Progenitor cell of endocrine pancreas (in vitro differentiated cells): ENCODE data around the gene NGF. TPM values are rescaled to one million over a fixed set of nuclear protein-coding genes. Genes with fewer than 3 reads are reported as not detected.
A peak's percentile ranks its signal among the peaks of the same experiment; 100 is the strongest.

Experiments
- DNase-seq: peaks from one replicate; pipeline ENCODE4 v3.0.0; 2021; ENCODE audit warnings: low spot score; ENCODE audit not compliant: unreplicated experiment
- H3K27ac Mint-ChIP-seq: 2 replicates; pipeline ENCODE4 v1.8.0; 2021; ENCODE audit warnings: mild to moderate bottlenecking, moderate library complexity, mixed read lengths
- H3K27me3 Mint-ChIP-seq: 2 replicates; pipeline ENCODE4 v1.8.0; 2021; ENCODE audit warnings: mixed read lengths
- H3K36me3 Mint-ChIP-seq: 2 replicates; pipeline ENCODE4 v1.8.0; 2022; ENCODE audit warnings: mixed read lengths; ENCODE audit not compliant: insufficient read depth
- H3K4me1 Mint-ChIP-seq: 2 replicates; pipeline ENCODE4 v1.8.0; 2021; ENCODE audit warnings: low read depth, mixed read lengths
- H3K4me3 Mint-ChIP-seq: 2 replicates; pipeline ENCODE4 v1.8.0; 2021; ENCODE audit warnings: low read depth, mild to moderate bottlenecking, moderate library complexity, mixed read lengths
- H3K9me3 Mint-ChIP-seq: 2 replicates; pipeline ENCODE4 v1.8.0; 2021; ENCODE audit warnings: low read depth, mixed read lengths
- total RNA-seq: library from RNA; stranded (reverse); gene quantifications from 2 replicates; pipeline ENCODE4 v1.2.1, GENCODE V29; 2021
- TF ChIP-seq, protein P1 (sequence below): fragments of 200-600 bp; sonication (generic); IDR thresholded peaks from one replicate; pipeline ENCODE4 v1.5.0; 2021; ENCODE audit warnings: antibody characterized with exemption, mild to moderate bottlenecking; ENCODE audit not compliant: unreplicated experiment

NGF gene
- total RNA-seq, 1 donor from 2014 or later, result 2.2 TPM

DNA sequence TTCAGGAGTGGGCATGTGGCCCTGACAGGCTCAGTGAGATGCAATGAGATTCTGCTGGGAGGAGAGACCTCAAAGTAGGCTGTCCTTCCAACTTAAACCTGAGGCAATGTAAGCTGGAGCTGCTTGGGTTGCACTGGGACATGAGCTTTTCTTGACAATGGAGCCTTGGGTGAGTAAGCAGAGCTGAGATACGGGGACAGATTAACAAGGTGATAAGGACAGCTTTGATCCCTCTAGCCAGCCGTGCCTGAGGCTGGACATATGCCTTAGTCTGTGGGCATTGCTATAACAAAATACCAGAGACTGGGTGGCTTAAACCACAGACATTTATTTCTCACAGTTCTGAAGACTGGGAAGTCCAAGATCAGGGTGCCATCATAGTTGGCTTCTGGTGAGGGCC lies 18.3 kb upstream of the NGF start:
- TF ChIP-seq, protein P1, sequence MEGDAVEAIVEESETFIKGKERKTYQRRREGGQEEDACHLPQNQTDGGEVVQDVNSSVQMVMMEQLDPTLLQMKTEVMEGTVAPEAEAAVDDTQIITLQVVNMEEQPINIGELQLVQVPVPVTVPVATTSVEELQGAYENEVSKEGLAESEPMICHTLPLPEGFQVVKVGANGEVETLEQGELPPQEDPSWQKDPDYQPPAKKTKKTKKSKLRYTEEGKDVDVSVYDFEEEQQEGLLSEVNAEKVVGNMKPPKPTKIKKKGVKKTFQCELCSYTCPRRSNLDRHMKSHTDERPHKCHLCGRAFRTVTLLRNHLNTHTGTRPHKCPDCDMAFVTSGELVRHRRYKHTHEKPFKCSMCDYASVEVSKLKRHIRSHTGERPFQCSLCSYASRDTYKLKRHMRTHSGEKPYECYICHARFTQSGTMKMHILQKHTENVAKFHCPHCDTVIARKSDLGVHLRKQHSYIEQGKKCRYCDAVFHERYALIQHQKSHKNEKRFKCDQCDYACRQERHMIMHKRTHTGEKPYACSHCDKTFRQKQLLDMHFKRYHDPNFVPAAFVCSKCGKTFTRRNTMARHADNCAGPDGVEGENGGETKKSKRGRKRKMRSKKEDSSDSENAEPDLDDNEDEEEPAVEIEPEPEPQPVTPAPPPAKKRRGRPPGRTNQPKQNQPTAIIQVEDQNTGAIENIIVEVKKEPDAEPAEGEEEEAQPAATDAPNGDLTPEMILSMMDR, result no peak
- H3K4me3 Mint-ChIP-seq, result no peak overlapping the region
- no peak for DNase-seq
- peaks cover 5% of the 10 kb centered on the region for H3K9me3 Mint-ChIP-seq
- H3K27ac Mint-ChIP-seq, result peak overlapping the region; percentile 31
- H3K27me3 Mint-ChIP-seq, result peaks cover 25% of the 10 kb centered on the region
- H3K36me3 Mint-ChIP-seq, result peaks cover 3% of the 10 kb centered on the region
- H3K4me1 Mint-ChIP-seq, result peaks cover 21% of the 10 kb centered on the region

DNA sequence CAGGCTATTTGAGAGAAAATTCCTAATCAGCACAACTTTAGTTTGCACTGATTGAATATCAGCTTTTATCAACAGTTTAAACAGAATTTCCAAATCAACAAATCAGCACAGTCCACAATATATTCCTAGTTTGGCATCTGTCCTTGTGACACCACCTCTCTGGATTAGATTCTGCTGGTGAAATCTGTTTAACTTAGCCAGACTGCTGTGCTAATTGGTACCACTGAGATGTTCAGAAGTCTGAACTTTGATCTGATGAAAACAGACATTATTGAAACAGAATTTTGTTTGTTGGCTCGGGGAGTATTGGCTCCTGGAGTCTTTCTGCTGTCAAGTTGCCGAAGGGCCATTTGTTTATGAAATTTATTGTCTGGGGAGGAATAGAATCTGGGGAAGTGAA lies 17.0 kb upstream of the NGF start:
- Mint-ChIP-seq H3K9me3 (no peaks in the 10 kb centered on the region), H3K27me3 (peaks cover 35% of the 10 kb centered on the region), H3K4me1 (peaks cover 21% of the 10 kb centered on the region), H3K36me3 (no peaks in the 10 kb centered on the region), H3K4me3 (no peak overlapping the region), H3K27ac (peak overlapping the region; percentile 0)
- no peak for DNase-seq
- TF ChIP-seq, protein P1, result no peak

DNA sequence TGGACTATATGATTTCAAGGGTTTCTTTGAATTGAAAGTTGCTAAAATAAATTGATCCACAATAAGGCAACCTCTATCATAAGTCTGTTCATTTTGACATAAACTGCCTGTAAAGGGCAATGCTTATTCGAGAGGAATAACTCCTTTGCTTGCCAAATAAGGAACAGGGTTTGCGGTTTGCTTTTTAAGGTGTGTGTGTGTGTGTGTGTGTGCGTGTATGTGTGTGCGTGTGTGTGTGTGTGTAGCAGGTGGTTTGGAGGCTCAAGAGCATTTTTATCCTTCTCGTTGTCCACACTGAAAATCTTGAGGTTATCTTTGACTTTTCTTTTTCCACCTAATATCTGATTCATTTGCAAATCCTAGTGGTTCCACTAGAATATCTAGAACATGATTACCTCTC lies 13.1 kb upstream of the NGF start:
- Mint-ChIP-seq H3K27ac (no peak overlapping the region), H3K27me3 (peaks cover 48% of the 10 kb centered on the region), H3K36me3 (no peaks in the 10 kb centered on the region), H3K9me3 (no peaks in the 10 kb centered on the region), H3K4me3 (no peak overlapping the region), H3K4me1 (peaks cover 17% of the 10 kb centered on the region)
- TF ChIP-seq, protein P1, result no peak
- no peak for DNase-seq

DNA sequence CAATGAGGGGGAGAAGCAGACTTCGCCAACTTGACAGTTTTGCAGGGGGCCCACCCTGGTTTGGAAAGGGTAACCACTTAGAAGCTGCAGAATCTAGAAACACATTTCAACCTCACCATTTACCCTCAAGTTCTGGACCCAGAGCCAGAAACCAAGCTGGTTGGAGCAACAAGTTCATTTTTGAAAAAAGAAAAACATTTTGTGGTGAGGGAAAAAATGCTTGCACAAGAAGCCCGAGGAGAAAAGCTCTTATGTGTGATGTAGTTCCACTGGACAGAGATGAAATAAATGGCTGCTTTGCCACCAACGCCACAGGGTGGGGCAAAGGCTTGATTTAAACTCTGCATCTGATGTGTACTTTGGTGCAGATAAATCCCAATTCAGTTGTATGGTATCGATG lies 10.6 kb upstream of the NGF start:
- no peaks in the 10 kb centered on the region for H3K9me3 Mint-ChIP-seq
- DNase-seq, result no peak
- TF ChIP-seq, protein P1, result no peak
- H3K36me3 Mint-ChIP-seq, result no peaks in the 10 kb centered on the region
- H3K27ac Mint-ChIP-seq, result no peak overlapping the region
- peaks cover 50% of the 10 kb centered on the region for H3K27me3 Mint-ChIP-seq
- no peak overlapping the region for H3K4me3 Mint-ChIP-seq
- no peaks in the 10 kb centered on the region for H3K4me1 Mint-ChIP-seq

DNA sequence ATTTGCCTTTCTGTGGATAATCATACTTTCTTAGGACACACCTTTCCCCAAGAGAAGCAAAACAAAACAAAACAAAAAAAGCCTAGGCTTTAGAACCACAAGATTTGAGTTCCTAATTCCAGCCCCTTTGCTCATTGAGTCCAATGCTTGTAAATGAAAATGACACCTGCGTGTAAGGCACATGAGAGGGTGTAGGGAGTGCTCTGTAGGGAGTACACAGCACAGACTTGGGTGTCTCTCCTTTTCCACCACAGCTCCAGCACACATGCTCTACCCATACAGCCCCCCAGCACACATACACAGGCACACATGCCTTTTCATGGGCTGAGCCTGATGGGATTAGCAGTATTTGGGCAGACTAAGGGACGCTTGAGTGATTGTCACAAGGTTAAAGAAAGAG lies 9.2 kb upstream of the NGF start:
- H3K4me1 Mint-ChIP-seq, result peaks cover 1% of the 10 kb centered on the region
- H3K27ac Mint-ChIP-seq, result no peak overlapping the region
- H3K36me3 Mint-ChIP-seq, result no peaks in the 10 kb centered on the region
- TF ChIP-seq, protein P1, result no peak
- H3K27me3 Mint-ChIP-seq, result peaks cover 45% of the 10 kb centered on the region
- no peak overlapping the region for H3K4me3 Mint-ChIP-seq
- H3K9me3 Mint-ChIP-seq, result no peaks in the 10 kb centered on the region
- no peak for DNase-seq
